ENCODE results near the gene XRCC3.
"Not testable (repeated sequence)": the region's sequence is repeated elsewhere in the genome, so short reads cannot be mapped to it uniquely, and the experiment has no call there.

- not testable (repeated sequence) for TF ChIP-seq CTCF (conservative IDR thresholded peaks at IDR 0.05; ENCODE audit: low read depth, low read length); EZH2 (IDR thresholded peaks at IDR 0.05; ENCODE audit: low read length, unreplicated experiment)
Observed at GRCh38 chr14:103691655-103692054, 23.6 kb downstream of the XRCC3 start.
